ENCODE measurements around the gene PGLYRP4. TPM values are rescaled to one million over a fixed set of nuclear protein-coding genes. Genes with fewer than 3 reads are reported as not detected.
A peak's percentile ranks its signal among the peaks of the same experiment; 100 is the strongest.
"Not testable (repeated sequence)": the region's sequence is repeated elsewhere in the genome, so short reads cannot be mapped to it uniquely, and the experiment has no call there.

Gene PGLYRP4
- total RNA-seq, 1 donor from 2014 or later, result not detected

GRCh38 chr1:153360190-153360589, 11.5 kb upstream of the PGLYRP4 start:
- DNase-seq (ENCODE audit: missing footprints), result no peak
- intact Hi-C loops (cut with DNase I), result loop anchor here (5.0 kb wide), 1 partner anchor 207 kb away; the partner anchor contains the start of gene S100A2
- ATAC-seq, result no peak

- intact Hi-C loops (cut with DNase I), result loop anchor here (10.0 kb wide), 2 partner anchors 316 to 416 kb away; partner anchors contain the start of genes ILF2, NPR1 and SLC27A3
- peak; percentile 43 for DNase-seq (ENCODE audit: missing footprints)
Observed at GRCh38 chr1:153359241-153359640, 10.6 kb upstream of the PGLYRP4 start.

GRCh38 chr1:153358691-153358975, 10.0 kb upstream of the PGLYRP4 start:
- DNase-seq (ENCODE audit: missing footprints) (no peak), ATAC-seq (no peak)
- intact Hi-C loops (cut with DNase I), result loop anchor here (10.0 kb wide), 2 partner anchors 316 to 416 kb away; partner anchors contain the start of genes ILF2, NPR1 and SLC27A3

More at GRCh38 chr1:153359241-153359640, 10.6 kb upstream of the PGLYRP4 start:
- no peak for ATAC-seq

GRCh38 chr1:153357853-153358690, 9.4 kb upstream of the PGLYRP4 start, which contains the start of gene S100A9:
Gene S100A9 (plus strand): TSS chr1:153357854. CDS start chr1:153358284, 430 bp downstream.
- DNase-seq (ENCODE audit: missing footprints) (no peak), ATAC-seq (no peak)
- intact Hi-C loops (cut with DNase I), result loop anchor here (10.0 kb wide), 2 partner anchors 317 to 417 kb away; partner anchors contain the start of genes ILF2, NPR1 and SLC27A3

- ATAC-seq (peak; percentile 63), DNase-seq (ENCODE audit: missing footprints) (peak; percentile 91)
- intact Hi-C loops (cut with DNase I), result loop anchor here (10.0 kb wide), 2 partner anchors 318 to 418 kb away; partner anchors contain the start of genes ILF2, NPR1 and SLC27A3
Observed at GRCh38 chr1:153357076-153357852, 8.6 kb upstream of the PGLYRP4 start.

GRCh38 chr1:153356392-153357075, 7.9 kb upstream of the PGLYRP4 start:
- intact Hi-C loops (cut with DNase I), result loop anchor here (10.0 kb wide), 2 partner anchors 318 to 418 kb away; partner anchors contain the start of genes ILF2, NPR1 and SLC27A3
- no peak for ATAC-seq

GRCh38 chr1:153355445-153356071, 6.9 kb upstream of the PGLYRP4 start:
- ATAC-seq (peak; percentile 29), DNase-seq (ENCODE audit: missing footprints) (peak; percentile 93)
- intact Hi-C loops (cut with DNase I), result loop anchor here (10.0 kb wide), 2 partner anchors 319 to 419 kb away; partner anchors contain the start of genes ILF2, NPR1 and SLC27A3

More at GRCh38 chr1:153356392-153357075, 7.9 kb upstream of the PGLYRP4 start:
- no peak for DNase-seq (ENCODE audit: missing footprints)

- no peak for ATAC-seq
- DNase-seq (ENCODE audit: missing footprints), result no peak
- intact Hi-C loops (cut with DNase I), result loop anchor here (10.0 kb wide), 2 partner anchors 320 to 420 kb away; partner anchors contain the start of genes ILF2, NPR1 and SLC27A3
Observed at GRCh38 chr1:153354515-153355193, 6.0 kb upstream of the PGLYRP4 start.

- ATAC-seq (no peak), DNase-seq (ENCODE audit: missing footprints) (no peak)
Observed at GRCh38 chr1:153353226-153353947, 4.7 kb upstream of the PGLYRP4 start.

GRCh38 chr1:153352523-153352922, 3.9 kb upstream of the PGLYRP4 start:
- intact Hi-C loops (cut with DNase I), result loop anchor here (1.0 to 10.0 kb wide), 3 partner anchors 143 to 422 kb away; partner anchors contain the start of genes ILF2, NPR1 and SLC27A3
- ATAC-seq (peak; percentile 84), DNase-seq (ENCODE audit: missing footprints) (peak; percentile 81)

More at GRCh38 chr1:153353226-153353947, 4.7 kb upstream of the PGLYRP4 start:
- intact Hi-C loops (cut with DNase I), result loop anchor here (10.0 kb wide), 2 partner anchors 321 to 421 kb away; partner anchors contain the start of genes ILF2, NPR1 and SLC27A3

- no peak for DNase-seq (ENCODE audit: missing footprints)
- no peak for ATAC-seq
- intact Hi-C loops (cut with DNase I), result loop anchor here (10.0 kb wide), 2 partner anchors 324 to 424 kb away; partner anchors contain the start of genes ILF2, NPR1 and SLC27A3
Observed at GRCh38 chr1:153350321-153350957, 1.8 kb upstream of the PGLYRP4 start.

GRCh38 chr1:153349363-153350320, 1.0 kb upstream of the PGLYRP4 start:
- DNase-seq (ENCODE audit: missing footprints), result no peak
- no peak for ATAC-seq
- intact Hi-C loops (cut with DNase I), result loop anchor here (10.0 kb wide), 2 partner anchors 325 to 425 kb away; partner anchors contain the start of genes ILF2, NPR1 and SLC27A3

- intact Hi-C loops (cut with DNase I), result no loop called here
- no peak for DNase-seq (ENCODE audit: missing footprints)
- no peak for ATAC-seq
Observed at GRCh38 chr1:153347856-153348255, 785 bp downstream of the PGLYRP4 start.

- ATAC-seq; intact Hi-C loops (cut with DNase I); DNase-seq (ENCODE audit: missing footprints): not testable (repeated sequence)
Observed at GRCh38 chr1:153347049-153347448, 1.6 kb downstream of the PGLYRP4 start.
